ENCODE results near the gene TRPC4AP.
A peak's percentile ranks its signal among the peaks of the same experiment; 100 is the strongest.

TRPC4AP gene

GRCh38 chr20:35002426-35003210 lies 90.0 kb downstream of the TRPC4AP start:
- TF ChIP-seq CTCF (IDR thresholded peaks at IDR 0.05; ENCODE audit: low read depth, low read length): no peak
- no peak overlapping the region for H3K27ac ChIP-seq
- H3K4me3 ChIP-seq (ENCODE audit: low read depth, low read length): no peak overlapping the region
- no peak for DNase-seq
- H3K9me3 ChIP-seq (ENCODE audit: severe bottlenecking): no peaks in the 10 kb centered on the region
- peaks cover 90% of the 10 kb centered on the region for H3K36me3 ChIP-seq
- no peaks in the 10 kb centered on the region for H3K27me3 ChIP-seq (ENCODE audit: insufficient read depth, low read depth, severe bottlenecking)

GRCh38 chr20:35001596-35002362 lies 90.8 kb downstream of the TRPC4AP start:
- peaks cover 83% of the 10 kb centered on the region for H3K36me3 ChIP-seq
- no peaks in the 10 kb centered on the region for H3K9me3 ChIP-seq (ENCODE audit: severe bottlenecking)
- H3K4me3 ChIP-seq (ENCODE audit: low read depth, low read length): no peak overlapping the region
- peak; percentile 39; the same call in 1 of the 2 replicates for TF ChIP-seq CTCF (IDR thresholded peaks at IDR 0.05; ENCODE audit: low read depth, low read length)
- H3K27me3 ChIP-seq (ENCODE audit: insufficient read depth, low read depth, severe bottlenecking): no peaks in the 10 kb centered on the region
- no peak for DNase-seq
- no peak overlapping the region for H3K27ac ChIP-seq

DNA sequence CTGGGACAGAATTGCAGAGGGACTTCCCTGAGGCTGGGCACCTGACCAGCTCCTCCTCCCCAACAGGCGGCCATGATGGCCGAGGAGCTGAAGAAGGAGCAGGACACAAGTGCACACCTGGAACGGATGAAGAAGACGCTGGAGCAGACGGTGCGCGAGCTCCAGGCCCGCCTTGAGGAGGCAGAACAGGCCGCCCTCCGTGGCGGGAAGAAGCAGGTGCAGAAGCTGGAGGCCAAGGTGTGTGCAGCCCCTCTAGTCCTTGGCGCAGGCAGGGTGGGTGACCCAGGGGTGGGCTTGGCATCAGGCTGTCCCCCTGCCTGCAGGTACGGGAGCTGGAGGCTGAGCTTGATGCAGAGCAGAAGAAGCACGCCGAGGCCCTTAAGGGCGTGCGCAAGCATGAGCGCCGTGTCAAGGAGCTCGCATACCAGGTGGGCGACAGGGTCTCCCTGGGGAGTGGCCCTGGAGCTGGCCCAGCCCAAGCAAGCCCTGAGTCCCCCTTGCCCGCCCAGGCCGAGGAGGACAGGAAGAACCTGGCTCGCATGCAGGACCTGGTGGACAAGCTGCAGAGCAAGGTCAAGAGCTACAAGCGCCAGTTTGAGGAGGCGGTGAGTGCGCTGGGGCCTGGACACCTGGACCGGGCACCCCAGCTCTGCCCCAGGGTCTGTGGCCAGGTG lies 91.5 kb downstream of the TRPC4AP start:
- no peak overlapping the region for H3K4me3 ChIP-seq (ENCODE audit: low read depth, low read length)
- H3K27me3 ChIP-seq (ENCODE audit: insufficient read depth, low read depth, severe bottlenecking): no peaks in the 10 kb centered on the region
- DNase-seq: no peak
- no peaks in the 10 kb centered on the region for H3K9me3 ChIP-seq (ENCODE audit: severe bottlenecking)
- no peak for TF ChIP-seq CTCF (IDR thresholded peaks at IDR 0.05; ENCODE audit: low read depth, low read length)
- no peak overlapping the region for H3K27ac ChIP-seq
- peaks cover 79% of the 10 kb centered on the region for H3K36me3 ChIP-seq

DNA sequence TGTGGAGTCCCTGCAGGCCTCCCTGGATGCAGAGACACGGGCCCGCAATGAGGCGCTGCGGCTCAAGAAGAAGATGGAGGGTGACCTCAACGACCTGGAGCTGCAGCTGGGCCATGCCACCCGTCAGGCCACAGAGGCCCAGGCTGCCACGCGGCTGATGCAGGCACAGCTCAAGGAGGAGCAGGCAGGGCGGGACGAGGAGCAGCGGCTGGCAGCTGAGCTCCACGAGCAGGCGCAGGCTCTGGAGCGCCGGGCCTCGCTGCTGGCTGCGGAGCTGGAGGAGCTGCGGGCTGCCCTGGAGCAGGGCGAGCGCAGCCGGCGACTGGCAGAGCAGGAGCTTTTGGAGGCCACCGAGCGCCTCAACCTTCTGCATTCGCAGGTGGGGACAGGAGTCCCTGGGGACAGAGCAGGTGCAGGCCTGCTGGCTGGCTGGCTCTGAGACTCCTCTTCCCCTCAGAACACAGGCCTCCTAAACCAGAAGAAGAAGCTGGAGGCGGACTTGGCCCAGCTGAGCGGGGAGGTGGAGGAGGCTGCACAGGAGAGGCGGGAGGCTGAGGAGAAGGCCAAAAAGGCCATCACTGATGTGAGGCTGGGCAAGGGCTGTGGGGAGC lies 92.2 kb downstream of the TRPC4AP start:
- no peak overlapping the region for H3K4me3 ChIP-seq (ENCODE audit: low read depth, low read length)
- peaks cover 78% of the 10 kb centered on the region for H3K36me3 ChIP-seq
- no peaks in the 10 kb centered on the region for H3K27me3 ChIP-seq (ENCODE audit: insufficient read depth, low read depth, severe bottlenecking)
- no peak for DNase-seq
- TF ChIP-seq CTCF (IDR thresholded peaks at IDR 0.05; ENCODE audit: low read depth, low read length): no peak
- no peak overlapping the region for H3K27ac ChIP-seq
- no peaks in the 10 kb centered on the region for H3K9me3 ChIP-seq (ENCODE audit: severe bottlenecking)

DNA sequence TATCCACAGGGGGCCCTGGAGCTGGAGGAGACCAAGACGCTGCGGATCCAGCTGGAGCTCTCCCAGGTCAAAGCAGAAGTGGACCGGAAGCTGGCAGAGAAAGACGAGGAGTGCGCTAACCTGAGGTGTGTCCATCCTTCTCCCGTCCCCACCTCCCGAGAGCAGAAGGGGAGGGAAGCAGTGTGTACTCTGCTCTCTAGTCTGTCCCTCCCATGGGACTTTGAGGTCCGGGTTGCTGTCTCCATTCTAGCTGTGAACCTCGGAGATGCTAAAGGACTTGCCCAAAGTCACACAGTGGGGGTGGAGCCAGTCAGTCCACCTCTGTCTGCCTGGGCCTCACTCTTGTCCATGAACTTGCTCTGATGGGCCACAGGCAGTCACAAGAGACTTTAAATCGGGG lies 92.8 kb downstream of the TRPC4AP start:
- Histone ChIP-seq H3K4me3 (ENCODE audit: low read depth, low read length) (no peak overlapping the region), H3K9me3 (ENCODE audit: severe bottlenecking) (no peaks in the 10 kb centered on the region), H3K27me3 (ENCODE audit: insufficient read depth, low read depth, severe bottlenecking) (no peaks in the 10 kb centered on the region), H3K27ac (no peak overlapping the region), H3K36me3 (peaks cover 75% of the 10 kb centered on the region)
- TF ChIP-seq CTCF (IDR thresholded peaks at IDR 0.05; ENCODE audit: low read depth, low read length): no peak
- no peak for DNase-seq

Data from WERI-Rb-1 (cell line).